NCI-H1417 (cell line): ENCODE measurements around the gene SGCD.

Experiments
- DNase-seq, 3 experiments: peaks; one replicate each; lab custom pipeline; 2025; lab: John Stamatoyannopoulos, UW

The SGCD gene

GRCh38 chr5:156361436-156362109, 34.6 kb downstream of the SGCD start:
- DNase-seq, result no peak

- DNase-seq, result no peak
These were observed 36.9 kb downstream of the SGCD start for GRCh38 chr5:156363861-156364260.

DNA sequence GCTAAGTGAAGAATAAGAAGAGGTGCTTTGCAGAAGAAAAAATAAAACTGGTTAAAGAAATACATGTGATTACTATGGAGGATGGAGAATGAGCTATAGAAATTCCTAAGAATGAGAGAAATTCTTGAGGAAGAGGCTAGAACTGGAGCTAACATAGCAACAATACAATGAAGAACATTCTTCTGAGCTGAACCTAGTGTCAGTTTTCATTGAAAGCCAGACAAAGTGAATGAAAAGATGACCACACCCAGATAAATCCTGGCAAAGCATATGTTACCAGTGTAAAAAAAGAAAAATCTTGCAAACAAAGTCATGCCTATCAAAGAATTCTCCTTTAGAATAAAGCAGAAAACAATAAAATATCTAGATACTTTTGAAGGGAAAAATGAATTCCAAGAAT, 39.6 kb downstream of the SGCD start:
- no peak for DNase-seq

DNA sequence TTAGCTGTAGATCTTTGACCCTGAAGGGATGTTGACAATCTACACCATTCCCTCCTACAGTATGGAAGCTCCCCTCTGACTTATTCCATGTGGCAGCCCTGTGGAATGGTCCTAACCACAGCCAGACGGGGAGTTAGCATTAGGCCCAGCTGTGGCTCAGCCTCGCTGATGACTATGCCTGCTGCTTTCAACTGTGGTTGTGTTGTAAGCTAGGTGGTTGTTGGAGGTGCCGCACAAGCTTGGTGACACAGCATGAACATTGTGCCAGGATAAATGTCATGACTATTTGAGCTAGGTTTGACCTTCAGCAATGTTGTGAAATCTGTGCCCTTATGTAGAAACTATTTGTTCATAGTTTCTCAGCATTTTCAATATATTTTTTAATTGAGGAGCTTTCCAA, 40.6 kb downstream of the SGCD start:
- DNase-seq, result no peak

- no peak for DNase-seq
These were observed 49.0 kb downstream of the SGCD start for GRCh38 chr5:156375895-156376495.

DNA sequence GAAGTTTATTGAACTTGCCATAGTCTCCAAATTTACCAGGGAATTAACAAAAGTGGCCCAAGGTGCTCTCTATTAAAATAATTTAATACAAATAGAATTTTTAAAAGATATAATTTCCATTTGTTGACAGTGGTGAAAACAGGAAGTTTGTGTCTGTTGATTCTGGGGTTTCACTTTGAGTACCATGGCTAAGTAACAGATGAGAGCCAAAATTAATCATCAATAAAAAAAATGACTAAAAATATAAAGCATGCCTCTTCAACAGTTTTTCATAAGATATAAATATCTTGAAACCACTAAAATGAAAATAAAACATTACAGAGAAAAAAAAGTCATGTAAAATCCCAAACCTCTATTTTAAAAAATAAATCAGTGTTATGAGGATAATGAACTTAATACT, 49.8 kb downstream of the SGCD start:
- DNase-seq, result no peak

GRCh38 chr5:156378159-156378558, 51.2 kb downstream of the SGCD start:
- no peak for DNase-seq

GRCh38 chr5:156379206-156379605, 52.2 kb downstream of the SGCD start:
- no peak for DNase-seq

GRCh38 chr5:156380848-156381247, 53.9 kb downstream of the SGCD start:
- DNase-seq, result no peak

- no peak for DNase-seq
These were observed 56.7 kb downstream of the SGCD start for GRCh38 chr5:156383510-156384265.

- no peak for DNase-seq
These were observed 58.5 kb downstream of the SGCD start for GRCh38 chr5:156385416-156385815.

DNA sequence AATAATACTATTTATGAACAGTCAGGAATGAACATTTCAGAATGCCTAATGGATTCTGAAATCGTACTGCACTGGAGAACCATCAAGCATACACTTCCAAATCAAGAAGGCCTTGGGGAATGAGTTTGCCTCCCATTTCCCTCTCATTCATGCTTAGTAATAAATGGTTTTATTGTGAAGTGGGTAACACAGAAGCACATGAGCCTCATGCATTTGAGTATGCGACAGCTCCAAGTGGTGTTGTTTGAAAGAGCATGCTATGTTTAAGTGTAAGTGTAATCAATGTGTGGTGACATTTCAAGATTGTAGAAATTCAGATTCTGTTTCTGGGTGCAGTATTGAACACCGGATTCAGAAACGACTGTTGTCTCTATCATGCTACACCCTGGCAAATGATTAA, 60.0 kb downstream of the SGCD start:
- DNase-seq, result peak in 1 of 3 experiments; percentile 72

- peak in 1 of 3 experiments; percentile 81 for DNase-seq
These were observed 60.4 kb downstream of the SGCD start for GRCh38 chr5:156387391-156387790.

DNA sequence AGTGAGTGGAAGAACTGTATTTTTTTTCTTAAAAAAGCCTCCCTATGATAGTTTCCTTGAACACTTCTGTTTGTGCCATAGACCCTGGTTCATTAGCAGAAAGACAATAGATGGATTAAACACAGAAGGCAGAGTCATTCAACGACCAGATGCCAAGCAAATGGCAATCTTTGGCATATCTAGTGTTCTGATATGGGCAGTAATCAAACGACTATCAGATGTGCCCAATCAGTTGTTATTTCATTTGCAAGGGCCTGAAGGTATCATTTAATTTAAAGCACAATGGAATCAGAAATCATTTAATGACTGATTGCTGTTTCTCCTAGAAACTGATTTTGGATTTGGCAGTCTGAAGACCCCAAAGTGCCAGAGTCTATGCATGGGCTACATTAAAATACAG, 61.3 kb downstream of the SGCD start:
- DNase-seq, result no peak

- DNase-seq, result peak in 1 of 3 experiments; percentile 1
These were observed 64.2 kb downstream of the SGCD start for GRCh38 chr5:156391139-156391538.

DNA sequence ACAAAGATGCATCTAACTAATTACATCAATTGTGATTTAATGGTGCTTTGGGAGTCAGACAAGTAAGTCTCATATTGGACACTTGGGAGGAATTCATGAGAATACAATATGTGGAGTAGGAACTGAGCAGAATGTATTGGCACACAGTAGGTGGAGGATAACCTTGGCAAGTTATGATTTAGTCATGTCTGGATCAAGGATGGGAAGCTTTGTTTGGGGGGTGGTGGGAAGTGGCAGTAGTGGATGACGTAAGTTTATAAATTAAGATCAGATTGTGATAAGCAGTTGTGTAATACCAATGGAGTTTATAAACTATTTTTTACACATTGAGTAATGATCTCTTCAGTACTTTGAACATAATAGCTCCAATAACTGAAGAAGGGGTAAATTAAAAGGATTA, 67.0 kb downstream of the SGCD start:
- DNase-seq, result no peak

GRCh38 chr5:156394642-156395305, 67.8 kb downstream of the SGCD start:
- DNase-seq, result no peak

GRCh38 chr5:156395306-156395675, 68.3 kb downstream of the SGCD start:
- no peak for DNase-seq

DNA sequence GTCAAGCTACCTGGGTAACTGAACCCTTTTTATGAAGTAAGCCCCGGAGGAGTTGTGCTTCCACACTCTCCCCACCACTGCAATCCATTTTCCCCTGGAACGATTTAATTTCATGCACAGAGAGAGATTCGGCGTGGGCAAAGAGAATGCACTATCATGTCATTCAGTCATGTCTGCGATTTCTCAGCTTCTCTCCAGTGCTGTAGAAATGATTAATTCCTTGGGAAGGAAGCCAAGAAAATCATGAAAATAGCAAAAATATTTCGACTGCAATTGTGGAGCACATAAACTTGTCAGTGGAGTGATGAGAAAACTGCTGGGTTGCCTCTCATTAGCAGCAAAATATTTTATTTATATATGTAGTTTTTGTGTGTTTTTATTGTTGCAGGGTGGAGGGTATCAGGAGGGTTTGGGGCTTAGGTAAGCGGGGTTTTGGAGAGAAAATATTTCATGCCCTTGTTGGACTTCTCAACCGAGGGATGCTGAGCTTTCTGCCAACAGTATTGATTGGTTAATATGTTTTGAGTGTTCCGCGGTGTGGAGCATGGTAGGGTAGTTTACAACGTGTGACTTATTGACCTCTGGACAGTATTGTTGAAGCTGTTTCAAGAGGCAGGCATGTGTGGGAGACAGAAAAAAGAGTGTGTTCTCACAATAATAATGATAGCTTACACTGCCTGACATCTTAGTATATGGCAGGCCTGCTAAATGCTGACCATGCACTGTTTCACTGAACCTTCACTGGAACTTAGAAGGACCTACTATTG, 69.3 kb downstream of the SGCD start:
- DNase-seq, result no peak

DNA sequence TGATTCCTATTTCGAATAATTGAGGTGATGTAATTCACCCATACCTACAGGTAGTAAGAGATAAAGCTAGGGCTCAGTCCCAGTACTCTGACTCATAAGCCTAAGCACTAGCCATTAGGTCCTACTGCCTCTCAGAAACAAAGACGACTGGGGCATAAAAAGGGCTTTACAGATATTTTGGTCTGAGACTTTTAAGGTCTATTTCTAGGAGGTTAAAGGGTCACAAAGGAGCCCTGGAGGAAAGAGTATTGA, 69.8 kb downstream of the SGCD start:
- DNase-seq, result no peak

DNA sequence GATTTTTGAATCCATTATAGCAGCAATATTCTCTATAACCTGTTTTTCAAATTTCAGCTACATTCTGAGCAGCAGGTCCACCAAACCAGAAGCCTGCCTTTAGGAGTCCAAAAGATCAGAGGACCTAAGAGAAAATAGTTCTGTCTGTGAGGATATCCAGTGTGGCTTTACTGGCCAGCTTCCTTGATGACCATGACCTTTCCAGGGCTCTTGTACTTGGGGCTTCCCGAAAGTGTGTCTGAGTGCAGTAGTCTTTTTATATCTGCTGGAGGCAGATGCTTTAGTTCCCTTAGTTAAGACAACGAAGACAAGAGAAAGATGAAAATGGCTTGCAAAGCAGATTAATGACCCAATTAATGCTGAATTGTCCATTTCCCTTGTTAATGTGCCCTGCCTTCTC, 72.4 kb downstream of the SGCD start:
- DNase-seq, result no peak

DNA sequence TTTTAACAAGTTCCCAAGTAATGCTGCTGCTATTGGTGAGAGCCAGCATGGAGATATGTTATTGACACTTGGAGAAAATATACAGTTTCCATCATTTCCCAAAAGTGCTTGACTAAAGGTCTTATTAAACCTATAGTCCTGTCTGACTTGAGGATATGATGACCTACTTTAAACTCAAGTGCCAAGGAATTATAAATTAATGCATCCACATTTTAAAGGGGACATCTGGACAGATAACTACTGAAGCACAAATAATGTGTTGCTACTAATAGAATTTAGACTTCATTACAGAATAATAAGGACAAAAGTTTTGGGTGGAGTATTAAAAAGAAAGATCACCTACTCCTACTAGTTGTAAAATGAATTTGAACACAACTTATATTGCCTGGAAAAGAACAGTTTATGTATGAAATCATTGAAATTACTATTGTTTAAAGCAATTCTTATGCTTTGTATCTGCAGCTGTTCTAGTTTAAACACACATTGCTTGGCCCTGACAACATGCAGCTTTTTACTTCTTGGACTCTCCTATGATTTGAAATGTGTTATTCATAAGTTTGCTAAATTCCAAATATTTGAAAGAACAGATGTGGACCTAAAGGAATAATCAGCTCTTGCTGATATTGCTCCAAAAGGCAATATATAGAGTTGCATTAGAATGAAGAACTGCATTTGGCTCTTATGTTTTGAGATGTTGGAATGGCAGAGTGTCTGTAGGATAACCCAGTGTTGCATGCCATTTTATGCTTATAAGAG, 73.4 kb downstream of the SGCD start:
- no peak for DNase-seq
